ENCODE data around the gene FMO4. TPM values are rescaled to one million over a fixed set of nuclear protein-coding genes. Genes with fewer than 3 reads are reported as not detected.

Gene FMO4
- total and polyA plus RNA-seq, 4 donors, result 8.4 to 12.3 (median 9.5) TPM

GRCh38 chr1:171343727-171344472, 29.9 kb downstream of the FMO4 start:
- H3K4me1 ChIP-seq (ENCODE audit: control insufficient read depth in 1 of 2, insufficient read depth in 2 of 2, low read length in 2 of 2), result no peaks in the 10 kb centered on the region
- H3K27ac ChIP-seq (ENCODE audit: low read depth in 1 of 2, low read length in 2 of 2), result no peak overlapping the region
- no peak overlapping the region for H3K4me3 ChIP-seq (ENCODE audit: low read length in 2 of 2)
- peak; percentile 61 for ATAC-seq (ENCODE audit: low FRiP score)
- intact Hi-C loops (cut with DNase I), result no loop called here
- no peaks in the 10 kb centered on the region for H3K36me3 ChIP-seq (ENCODE audit: control insufficient read depth in 1 of 2, insufficient read depth in 2 of 2, low read length in 1 of 2)
- DNase-seq, result no peak
- no peaks in the 10 kb centered on the region for H3K9me3 ChIP-seq (ENCODE audit: control insufficient read depth, low read length)
- WGBS, 2 donors, result 55 to 56% methylated on average over 5 of the region's 5 CpGs
- H3K27me3 ChIP-seq (ENCODE audit: control insufficient read depth in 1 of 2, insufficient read depth in 2 of 2, low read length in 1 of 2), result no peaks in the 10 kb centered on the region

GRCh38 chr1:171344473-171344820, 30.5 kb downstream of the FMO4 start:
- peak; percentile 59 for ATAC-seq (ENCODE audit: low FRiP score)
- no peak for DNase-seq

GRCh38 chr1:171345536-171345935, 31.6 kb downstream of the FMO4 start:
- no peak overlapping the region for H3K27ac ChIP-seq (ENCODE audit: low read depth in 1 of 2, low read length in 2 of 2)
- DNase-seq (no peak), ATAC-seq (ENCODE audit: low FRiP score) (no peak)
- H3K27me3 ChIP-seq (ENCODE audit: control insufficient read depth in 1 of 2, insufficient read depth in 2 of 2, low read length in 1 of 2), result no peaks in the 10 kb centered on the region
- intact Hi-C loops (cut with DNase I), result no loop called here
- H3K9me3 ChIP-seq (ENCODE audit: control insufficient read depth, low read length), result no peaks in the 10 kb centered on the region
- H3K36me3 ChIP-seq (ENCODE audit: control insufficient read depth in 1 of 2, insufficient read depth in 2 of 2, low read length in 1 of 2), result no peaks in the 10 kb centered on the region
- H3K4me1 ChIP-seq (ENCODE audit: control insufficient read depth in 1 of 2, insufficient read depth in 2 of 2, low read length in 2 of 2), result no peaks in the 10 kb centered on the region
- no peak overlapping the region for H3K4me3 ChIP-seq (ENCODE audit: low read length in 2 of 2)

More at GRCh38 chr1:171344473-171344820, 30.5 kb downstream of the FMO4 start:
- H3K9me3 ChIP-seq (ENCODE audit: control insufficient read depth, low read length), result no peaks in the 10 kb centered on the region
- intact Hi-C loops (cut with DNase I), result no loop called here
- 41 to 49% methylated on average over 6 of the region's 6 CpGs for WGBS, 2 donors
- no peak overlapping the region for H3K27ac ChIP-seq (ENCODE audit: low read depth in 1 of 2, low read length in 2 of 2)
- no peaks in the 10 kb centered on the region for H3K36me3 ChIP-seq (ENCODE audit: control insufficient read depth in 1 of 2, insufficient read depth in 2 of 2, low read length in 1 of 2)
- no peaks in the 10 kb centered on the region for H3K4me1 ChIP-seq (ENCODE audit: control insufficient read depth in 1 of 2, insufficient read depth in 2 of 2, low read length in 2 of 2)
- no peak overlapping the region for H3K4me3 ChIP-seq (ENCODE audit: low read length in 2 of 2)
- no peaks in the 10 kb centered on the region for H3K27me3 ChIP-seq (ENCODE audit: control insufficient read depth in 1 of 2, insufficient read depth in 2 of 2, low read length in 1 of 2)

- no peak overlapping the region for H3K27ac ChIP-seq (ENCODE audit: low read depth in 1 of 2, low read length in 2 of 2)
- no peak overlapping the region for H3K4me3 ChIP-seq (ENCODE audit: low read length in 2 of 2)
- DNase-seq, result no peak
- no peaks in the 10 kb centered on the region for H3K27me3 ChIP-seq (ENCODE audit: control insufficient read depth in 1 of 2, insufficient read depth in 2 of 2, low read length in 1 of 2)
- 56 to 59% methylated on average over 1 of the region's 1 CpG for WGBS, 2 donors
- H3K9me3 ChIP-seq (ENCODE audit: control insufficient read depth, low read length), result no peaks in the 10 kb centered on the region
- no peaks in the 10 kb centered on the region for H3K36me3 ChIP-seq (ENCODE audit: control insufficient read depth in 1 of 2, insufficient read depth in 2 of 2, low read length in 1 of 2)
- ATAC-seq (ENCODE audit: low FRiP score), result no peak
- H3K4me1 ChIP-seq (ENCODE audit: control insufficient read depth in 1 of 2, insufficient read depth in 2 of 2, low read length in 2 of 2), result no peaks in the 10 kb centered on the region
- intact Hi-C loops (cut with DNase I), result no loop called here
Measured at GRCh38 chr1:171346881-171347280, 32.9 kb downstream of the FMO4 start.

- ATAC-seq (ENCODE audit: low FRiP score) (no peak), DNase-seq (no peak)
- intact Hi-C loops (cut with DNase I), result no loop called here
- no peaks in the 10 kb centered on the region for H3K9me3 ChIP-seq (ENCODE audit: control insufficient read depth, low read length)
- H3K27ac ChIP-seq (ENCODE audit: low read depth in 1 of 2, low read length in 2 of 2), result no peak overlapping the region
- no peaks in the 10 kb centered on the region for H3K27me3 ChIP-seq (ENCODE audit: control insufficient read depth in 1 of 2, insufficient read depth in 2 of 2, low read length in 1 of 2)
- H3K4me3 ChIP-seq (ENCODE audit: low read length in 2 of 2), result no peak overlapping the region
- H3K36me3 ChIP-seq (ENCODE audit: control insufficient read depth in 1 of 2, insufficient read depth in 2 of 2, low read length in 1 of 2), result no peaks in the 10 kb centered on the region
- no peaks in the 10 kb centered on the region for H3K4me1 ChIP-seq (ENCODE audit: control insufficient read depth in 1 of 2, insufficient read depth in 2 of 2, low read length in 2 of 2)
Measured at GRCh38 chr1:171350594-171350993, 36.6 kb downstream of the FMO4 start.

- Histone ChIP-seq H3K4me3 (ENCODE audit: low read length in 2 of 2) (no peak overlapping the region), H3K27me3 (ENCODE audit: control insufficient read depth in 1 of 2, insufficient read depth in 2 of 2, low read length in 1 of 2) (no peaks in the 10 kb centered on the region), H3K36me3 (ENCODE audit: control insufficient read depth in 1 of 2, insufficient read depth in 2 of 2, low read length in 1 of 2) (no peaks in the 10 kb centered on the region), H3K4me1 (ENCODE audit: control insufficient read depth in 1 of 2, insufficient read depth in 2 of 2, low read length in 2 of 2) (no peaks in the 10 kb centered on the region), H3K27ac (ENCODE audit: low read depth in 1 of 2, low read length in 2 of 2) (no peak overlapping the region), H3K9me3 (ENCODE audit: control insufficient read depth, low read length) (no peaks in the 10 kb centered on the region)
- 93 to 95% methylated on average over 3 of the region's 3 CpGs for WGBS, 2 donors
- DNase-seq, result no peak
- intact Hi-C loops (cut with DNase I), result no loop called here
- ATAC-seq (ENCODE audit: low FRiP score), result no peak
Measured at GRCh38 chr1:171351961-171352360, 38.0 kb downstream of the FMO4 start.

GRCh38 chr1:171352554-171352953, 38.6 kb downstream of the FMO4 start:
- Histone ChIP-seq H3K27me3 (ENCODE audit: control insufficient read depth in 1 of 2, insufficient read depth in 2 of 2, low read length in 1 of 2) (no peaks in the 10 kb centered on the region), H3K36me3 (ENCODE audit: control insufficient read depth in 1 of 2, insufficient read depth in 2 of 2, low read length in 1 of 2) (no peaks in the 10 kb centered on the region), H3K27ac (ENCODE audit: low read depth in 1 of 2, low read length in 2 of 2) (no peak overlapping the region), H3K9me3 (ENCODE audit: control insufficient read depth, low read length) (no peaks in the 10 kb centered on the region), H3K4me3 (ENCODE audit: low read length in 2 of 2) (no peak overlapping the region), H3K4me1 (ENCODE audit: control insufficient read depth in 1 of 2, insufficient read depth in 2 of 2, low read length in 2 of 2) (no peaks in the 10 kb centered on the region)
- intact Hi-C loops (cut with DNase I), result no loop called here
- ATAC-seq (ENCODE audit: low FRiP score) (no peak), DNase-seq (no peak)
- 88 to 90% methylated on average over 2 of the region's 2 CpGs for WGBS, 2 donors

GRCh38 chr1:171355727-171356126, 41.7 kb downstream of the FMO4 start:
- H3K4me1 ChIP-seq (ENCODE audit: control insufficient read depth in 1 of 2, insufficient read depth in 2 of 2, low read length in 2 of 2), result no peaks in the 10 kb centered on the region
- no peaks in the 10 kb centered on the region for H3K36me3 ChIP-seq (ENCODE audit: control insufficient read depth in 1 of 2, insufficient read depth in 2 of 2, low read length in 1 of 2)
- intact Hi-C loops (cut with DNase I), result loop anchor here in 1 of 2 donors (5.0 kb wide), 1 partner anchor 43 kb away; the partner anchor contains the start of gene FMO4
- H3K27ac ChIP-seq (ENCODE audit: low read depth in 1 of 2, low read length in 2 of 2), result no peak overlapping the region
- DNase-seq (no peak), ATAC-seq (ENCODE audit: low FRiP score) (peak; percentile 11)
- H3K4me3 ChIP-seq (ENCODE audit: low read length in 2 of 2), result no peak overlapping the region
- H3K9me3 ChIP-seq (ENCODE audit: control insufficient read depth, low read length), result no peaks in the 10 kb centered on the region
- H3K27me3 ChIP-seq (ENCODE audit: control insufficient read depth in 1 of 2, insufficient read depth in 2 of 2, low read length in 1 of 2), result no peaks in the 10 kb centered on the region
- 17 to 22% methylated on average over 3 of the region's 3 CpGs for WGBS, 2 donors

GRCh38 chr1:171357179-171357578, 43.2 kb downstream of the FMO4 start:
- ATAC-seq (ENCODE audit: low FRiP score) (no peak), DNase-seq (peak in 1 of 2 donors; percentile 64)
- intact Hi-C loops (cut with DNase I), result loop anchor here in 1 of 2 donors (5.0 kb wide), 1 partner anchor 45 kb away; the partner anchor contains the start of gene FMO4
- H3K9me3 ChIP-seq (ENCODE audit: control insufficient read depth, low read length), result no peaks in the 10 kb centered on the region
- no peak overlapping the region for H3K27ac ChIP-seq (ENCODE audit: low read depth in 1 of 2, low read length in 2 of 2)
- no peaks in the 10 kb centered on the region for H3K4me1 ChIP-seq (ENCODE audit: control insufficient read depth in 1 of 2, insufficient read depth in 2 of 2, low read length in 2 of 2)
- H3K27me3 ChIP-seq (ENCODE audit: control insufficient read depth in 1 of 2, insufficient read depth in 2 of 2, low read length in 1 of 2), result no peaks in the 10 kb centered on the region
- 34 to 40% methylated on average over 4 of the region's 4 CpGs for WGBS, 2 donors
- H3K4me3 ChIP-seq (ENCODE audit: low read length in 2 of 2), result no peak overlapping the region
- no peaks in the 10 kb centered on the region for H3K36me3 ChIP-seq (ENCODE audit: control insufficient read depth in 1 of 2, insufficient read depth in 2 of 2, low read length in 1 of 2)
